ENCODE measurements around the gene CCDC97.

CCDC97 gene

DNA sequence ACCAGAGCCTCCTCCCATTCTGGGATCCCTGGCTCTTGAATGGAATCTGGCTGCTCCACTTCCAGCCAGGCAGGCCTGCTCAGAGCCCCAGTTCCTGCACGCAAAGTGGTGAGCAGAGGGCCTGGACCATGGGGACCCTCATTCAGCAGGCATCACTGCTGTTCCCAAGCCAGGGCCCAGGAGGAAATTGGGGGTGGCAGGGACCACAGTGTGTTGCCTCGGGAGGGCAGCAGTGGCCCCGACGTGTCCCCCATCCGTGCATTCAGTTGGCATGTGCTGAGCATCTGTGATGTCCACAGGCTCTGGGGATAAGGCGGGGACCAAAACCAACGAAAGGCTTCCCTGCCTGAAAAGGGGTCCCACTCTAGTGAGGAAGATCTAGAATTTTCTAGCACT, 11.2 kb downstream of the CCDC97 start:
- H3K9ac ChIP-seq (ENCODE audit: low read depth, low read length): no peak overlapping the region
- peaks cover 38% of the 10 kb centered on the region for H3K4me1 ChIP-seq (ENCODE audit: insufficient read depth, low read length)
- no peaks in the 10 kb centered on the region for H3K9me3 ChIP-seq (ENCODE audit: control insufficient read depth, insufficient read depth, low read length)
- peaks cover 7% of the 10 kb centered on the region for H3K36me3 ChIP-seq (ENCODE audit: insufficient read depth, low read length)

DNA sequence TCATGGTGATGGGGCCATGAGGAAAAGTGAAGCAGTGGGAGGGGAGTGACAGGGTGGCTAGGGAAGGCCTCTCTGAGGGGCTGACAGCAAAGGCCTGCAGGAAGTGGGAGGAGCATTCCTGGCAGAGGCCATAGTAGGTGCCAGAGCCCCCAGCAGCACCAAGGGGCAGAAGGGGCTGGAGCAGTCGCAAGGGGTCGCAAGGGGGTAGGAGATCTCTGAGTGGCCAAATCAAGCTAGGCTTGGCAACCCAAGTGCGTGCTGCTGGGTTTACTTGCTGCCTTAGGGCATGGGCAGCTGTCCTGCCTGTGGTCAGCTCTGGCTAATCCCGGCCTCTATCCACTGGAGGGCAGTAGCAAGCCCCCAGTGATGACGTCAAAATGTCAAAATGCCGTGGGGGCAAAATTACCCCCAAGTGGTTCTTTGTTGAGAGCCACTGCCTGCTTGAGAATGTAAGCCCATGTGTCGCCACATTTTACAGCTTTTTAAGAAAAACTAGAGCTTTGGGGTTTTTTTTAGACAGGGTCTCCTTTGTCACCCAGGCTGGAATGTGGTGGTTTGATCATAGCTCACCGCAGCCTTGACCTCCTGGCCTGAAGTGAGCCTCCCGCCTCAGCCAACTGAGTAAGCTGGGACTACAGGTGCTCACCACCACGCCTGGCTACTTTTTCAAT, 11.8 kb downstream of the CCDC97 start:
- no peaks in the 10 kb centered on the region for H3K9me3 ChIP-seq (ENCODE audit: control insufficient read depth, insufficient read depth, low read length)
- H3K4me1 ChIP-seq (ENCODE audit: insufficient read depth, low read length): peaks cover 41% of the 10 kb centered on the region
- peaks cover 7% of the 10 kb centered on the region for H3K36me3 ChIP-seq (ENCODE audit: insufficient read depth, low read length)
- H3K9ac ChIP-seq (ENCODE audit: low read depth, low read length): no peak overlapping the region

GRCh38 chr19:41322451-41322850, 12.5 kb downstream of the CCDC97 start:
- Histone ChIP-seq H3K4me1 (ENCODE audit: insufficient read depth, low read length) (peaks cover 47% of the 10 kb centered on the region), H3K9ac (ENCODE audit: low read depth, low read length) (no peak overlapping the region), H3K36me3 (ENCODE audit: insufficient read depth, low read length) (no peaks in the 10 kb centered on the region), H3K9me3 (ENCODE audit: control insufficient read depth, insufficient read depth, low read length) (no peaks in the 10 kb centered on the region)

DNA sequence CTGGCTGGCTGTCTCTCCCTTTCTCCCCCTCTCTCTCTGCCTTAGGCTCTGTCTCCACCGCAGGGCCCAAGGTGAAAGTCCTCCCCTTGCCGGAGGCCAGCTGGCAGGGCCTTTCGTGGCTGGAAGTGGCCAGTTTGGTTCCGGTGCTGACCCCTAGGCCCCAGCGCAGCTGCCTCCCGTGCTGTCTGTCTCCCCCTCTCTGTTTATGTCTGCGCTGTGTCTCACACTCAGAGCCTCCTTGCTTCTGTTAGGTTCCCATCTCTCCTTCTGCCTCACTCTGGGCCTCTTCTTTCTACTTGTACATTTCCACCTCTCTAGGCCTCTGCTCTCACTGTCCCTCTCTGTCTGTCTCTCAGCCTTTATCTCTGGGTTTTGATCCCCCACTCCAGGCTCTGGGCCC, 13.1 kb downstream of the CCDC97 start:
- Histone ChIP-seq H3K9me3 (ENCODE audit: control insufficient read depth, insufficient read depth, low read length) (no peaks in the 10 kb centered on the region), H3K4me1 (ENCODE audit: insufficient read depth, low read length) (peaks cover 50% of the 10 kb centered on the region), H3K36me3 (ENCODE audit: insufficient read depth, low read length) (no peaks in the 10 kb centered on the region), H3K9ac (ENCODE audit: low read depth, low read length) (no peak overlapping the region)

DNA sequence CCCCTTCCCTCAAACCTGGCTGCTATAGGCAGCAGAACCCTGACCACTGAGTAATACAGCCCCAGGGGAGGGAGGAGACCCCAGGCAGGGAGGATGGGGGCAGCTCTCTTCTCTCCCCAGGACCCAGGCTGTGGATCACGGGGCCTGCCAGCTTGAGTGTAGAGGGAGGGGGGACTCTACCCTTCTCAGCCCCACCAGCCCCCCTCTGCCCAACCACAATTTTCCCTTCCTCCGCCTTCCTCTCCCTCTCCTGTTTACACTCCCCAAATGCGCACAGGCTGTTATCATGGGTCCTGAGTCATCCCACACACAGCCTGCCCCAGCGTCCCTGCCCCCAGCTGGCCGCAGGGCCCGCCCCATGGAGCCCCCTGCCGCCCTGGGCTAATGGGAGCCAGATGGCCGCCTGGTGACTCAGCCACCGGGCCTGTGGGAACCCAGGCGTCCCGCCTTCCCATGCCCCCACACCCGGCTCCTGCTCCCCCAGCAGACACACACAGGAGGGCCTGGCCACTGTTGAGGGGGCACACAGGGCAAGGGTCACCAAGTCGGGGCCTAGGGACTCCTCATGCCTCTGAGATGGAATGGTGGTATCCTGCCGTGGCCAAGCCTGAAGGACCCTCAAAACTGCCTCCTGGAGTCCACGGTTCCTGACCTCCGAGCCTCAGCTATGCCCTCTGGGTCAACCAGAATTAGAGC, 13.6 kb downstream of the CCDC97 start:
- Histone ChIP-seq H3K36me3 (ENCODE audit: insufficient read depth, low read length) (no peaks in the 10 kb centered on the region), H3K9me3 (ENCODE audit: control insufficient read depth, insufficient read depth, low read length) (no peaks in the 10 kb centered on the region), H3K9ac (ENCODE audit: low read depth, low read length) (no peak overlapping the region), H3K4me1 (ENCODE audit: insufficient read depth, low read length) (peaks cover 55% of the 10 kb centered on the region)

- H3K4me1 ChIP-seq (ENCODE audit: insufficient read depth, low read length): peaks cover 58% of the 10 kb centered on the region
- H3K36me3 ChIP-seq (ENCODE audit: insufficient read depth, low read length): no peaks in the 10 kb centered on the region
- H3K9me3 ChIP-seq (ENCODE audit: control insufficient read depth, insufficient read depth, low read length): no peaks in the 10 kb centered on the region
- H3K9ac ChIP-seq (ENCODE audit: low read depth, low read length): peak overlapping the region; percentile 44
Observed at GRCh38 chr19:41324231-41324702, 14.3 kb downstream of the CCDC97 start.

- peak overlapping the region; percentile 44 for H3K9ac ChIP-seq (ENCODE audit: low read depth, low read length)
- H3K4me1 ChIP-seq (ENCODE audit: insufficient read depth, low read length): peaks cover 58% of the 10 kb centered on the region
- no peaks in the 10 kb centered on the region for H3K9me3 ChIP-seq (ENCODE audit: control insufficient read depth, insufficient read depth, low read length)
- H3K36me3 ChIP-seq (ENCODE audit: insufficient read depth, low read length): no peaks in the 10 kb centered on the region
Observed at GRCh38 chr19:41324921-41325639, 15.1 kb downstream of the CCDC97 start.

DNA sequence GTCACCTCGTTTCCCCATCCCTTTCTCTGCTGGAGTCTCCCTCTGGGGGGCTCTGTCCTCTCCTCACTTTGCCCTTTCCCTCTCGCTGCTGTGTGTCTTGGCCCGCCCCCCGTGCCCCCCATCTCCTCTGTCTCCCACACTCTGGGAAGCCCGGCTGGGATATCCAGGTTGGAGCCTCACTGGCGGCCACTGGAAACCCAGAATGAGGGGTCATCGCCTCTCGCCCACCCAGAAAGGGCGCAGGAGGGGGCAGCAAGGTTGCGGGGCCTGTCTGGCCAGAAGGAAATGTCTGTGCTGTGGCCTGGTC, 15.6 kb downstream of the CCDC97 start:
- Histone ChIP-seq H3K36me3 (ENCODE audit: insufficient read depth, low read length) (no peaks in the 10 kb centered on the region), H3K9me3 (ENCODE audit: control insufficient read depth, insufficient read depth, low read length) (no peaks in the 10 kb centered on the region), H3K9ac (ENCODE audit: low read depth, low read length) (peak overlapping the region; percentile 44; the same call in 1 of the 2 replicates), H3K4me1 (ENCODE audit: insufficient read depth, low read length) (peaks cover 58% of the 10 kb centered on the region)

DNA sequence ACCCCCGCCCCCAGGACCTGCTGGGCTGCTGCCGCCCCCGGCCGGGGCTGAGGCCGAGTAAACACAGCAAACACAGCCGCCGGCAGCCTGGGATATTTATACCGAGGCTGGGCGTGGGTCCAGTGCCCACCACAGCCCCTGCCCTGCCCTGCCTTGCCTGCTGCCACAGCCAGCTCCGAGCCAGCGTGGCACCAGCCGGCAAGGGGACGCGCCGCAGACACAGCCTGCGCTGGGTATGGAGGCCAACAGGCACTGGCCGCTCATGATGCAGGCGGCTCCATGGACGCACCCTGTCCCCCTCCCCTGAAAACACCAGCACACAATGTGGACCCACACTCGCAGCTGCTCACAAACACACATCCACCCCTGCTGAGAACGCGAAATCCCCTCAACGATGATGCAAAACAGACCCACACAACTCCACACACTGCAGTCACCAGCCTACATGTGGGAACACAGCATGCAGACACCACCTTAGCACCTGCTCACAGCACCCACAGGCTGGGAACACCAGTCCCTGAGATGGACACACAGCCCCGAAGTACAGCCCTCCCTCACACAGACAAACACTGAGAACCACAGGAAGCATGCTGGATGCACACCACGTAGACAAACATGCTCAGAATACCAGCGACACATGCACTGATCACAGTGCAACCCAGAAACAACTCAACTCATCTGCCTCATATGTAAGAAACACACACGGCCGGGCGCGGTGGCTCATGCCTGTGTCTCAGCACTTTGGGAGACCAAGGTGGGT, 16.2 kb downstream of the CCDC97 start:
- Histone ChIP-seq H3K9ac (ENCODE audit: low read depth, low read length) (peak overlapping the region; percentile 44; the same call in 1 of the 2 replicates), H3K4me1 (ENCODE audit: insufficient read depth, low read length) (peaks cover 57% of the 10 kb centered on the region), H3K36me3 (ENCODE audit: insufficient read depth, low read length) (no peaks in the 10 kb centered on the region), H3K9me3 (ENCODE audit: control insufficient read depth, insufficient read depth, low read length) (no peaks in the 10 kb centered on the region)

DNA sequence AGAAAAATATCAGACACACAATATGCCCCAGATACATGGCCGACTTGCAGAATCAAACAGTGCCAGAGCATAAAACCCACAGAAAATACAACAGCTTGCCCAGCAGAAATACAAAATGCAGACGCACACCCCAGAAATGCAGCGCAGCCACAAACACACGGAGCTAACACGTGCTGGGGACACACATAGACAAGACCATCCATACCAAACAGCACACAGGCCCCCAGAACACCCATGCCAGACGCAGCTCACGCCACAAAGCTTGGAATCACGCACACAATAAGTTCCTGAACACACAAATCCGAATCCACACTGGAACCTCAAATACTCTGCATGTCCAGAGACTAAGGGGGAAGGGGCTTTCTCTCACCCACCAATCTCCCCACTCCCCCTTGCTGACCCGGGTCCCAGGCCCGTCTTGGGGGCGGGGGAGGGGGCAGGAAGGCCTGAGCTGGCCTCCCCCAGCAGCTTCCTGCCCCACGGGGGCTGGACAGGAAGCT, 17.2 kb downstream of the CCDC97 start:
- no peaks in the 10 kb centered on the region for H3K36me3 ChIP-seq (ENCODE audit: insufficient read depth, low read length)
- peak overlapping the region; percentile 34 for H3K9ac ChIP-seq (ENCODE audit: low read depth, low read length)
- H3K4me1 ChIP-seq (ENCODE audit: insufficient read depth, low read length): peaks cover 47% of the 10 kb centered on the region
- H3K9me3 ChIP-seq (ENCODE audit: control insufficient read depth, insufficient read depth, low read length): no peaks in the 10 kb centered on the region

DNA sequence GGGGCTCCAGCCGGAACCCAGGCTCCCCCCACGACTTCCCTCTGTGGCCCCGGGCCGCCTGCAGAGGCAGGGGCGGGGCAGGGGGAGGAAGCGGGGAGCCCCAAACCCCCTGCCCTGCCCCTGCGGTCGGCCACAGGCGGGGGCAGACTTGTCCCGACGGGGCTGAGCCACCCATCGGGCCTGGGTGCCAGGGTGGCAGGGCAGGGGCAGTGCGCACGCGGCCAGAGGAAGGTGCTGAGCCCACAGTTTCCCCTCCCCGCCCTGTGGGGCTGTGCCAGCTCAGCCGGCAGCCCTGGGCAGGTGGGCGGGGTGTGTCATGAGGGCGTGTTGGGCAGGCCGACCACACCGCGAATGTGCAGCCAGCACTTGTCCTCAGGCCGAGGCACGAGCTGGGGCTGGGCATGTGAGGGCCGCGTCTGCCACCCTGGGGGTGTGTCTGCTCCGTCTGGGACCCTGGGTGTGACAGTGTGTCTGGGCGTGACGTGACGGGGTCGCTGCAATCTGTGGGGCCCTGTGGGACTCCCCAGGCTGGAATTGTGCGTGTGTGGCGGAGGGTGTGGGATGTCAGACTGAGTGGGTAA, 17.7 kb downstream of the CCDC97 start:
- Histone ChIP-seq H3K9ac (ENCODE audit: low read depth, low read length) (peak overlapping the region; percentile 18; the same call in 1 of the 2 replicates), H3K4me1 (ENCODE audit: insufficient read depth, low read length) (peaks cover 42% of the 10 kb centered on the region), H3K36me3 (ENCODE audit: insufficient read depth, low read length) (no peaks in the 10 kb centered on the region), H3K9me3 (ENCODE audit: control insufficient read depth, insufficient read depth, low read length) (no peaks in the 10 kb centered on the region)

DNA sequence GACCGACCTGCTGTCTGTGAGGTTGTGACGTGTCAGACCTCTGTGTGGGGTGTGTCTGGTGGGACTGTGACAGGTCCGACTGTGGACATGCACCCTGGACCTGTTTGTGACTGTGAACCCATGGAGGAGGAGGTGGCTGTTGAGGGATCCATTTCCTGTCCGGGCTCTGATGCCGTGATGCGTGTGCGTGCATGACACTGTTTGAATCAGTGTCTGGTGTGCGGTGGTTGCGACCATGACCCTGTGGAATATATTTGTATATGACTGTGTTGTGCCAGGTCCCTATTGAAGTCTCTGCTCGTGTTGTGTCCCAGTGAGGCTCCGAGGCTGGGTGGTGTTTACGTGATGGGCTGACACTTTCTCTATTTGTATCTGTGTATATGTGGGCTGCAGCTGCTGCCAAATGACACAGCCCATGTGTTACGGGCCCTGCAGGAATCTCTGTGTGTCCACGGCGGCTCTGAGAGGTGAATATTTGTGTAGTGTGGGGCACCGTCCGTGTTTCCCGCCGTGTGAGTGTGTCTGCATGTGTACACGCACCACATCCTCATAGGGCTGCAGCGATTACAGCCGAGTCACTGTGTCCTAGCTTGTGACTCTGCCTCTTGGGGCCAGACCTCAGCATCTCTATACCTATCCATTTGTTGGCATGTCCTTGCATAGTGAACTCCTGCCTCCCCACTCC, 18.3 kb downstream of the CCDC97 start:
- 0 out of 2 replicates have a peak overlapping the region, but pooled peaks have one; percentile 18 for H3K9ac ChIP-seq (ENCODE audit: low read depth, low read length)

GRCh38 chr19:41328842-41329225, 18.9 kb downstream of the CCDC97 start:
- Histone ChIP-seq H3K9ac (ENCODE audit: low read depth, low read length) (no peak overlapping the region), H3K9me3 (ENCODE audit: control insufficient read depth, insufficient read depth, low read length) (no peaks in the 10 kb centered on the region), H3K36me3 (ENCODE audit: insufficient read depth, low read length) (no peaks in the 10 kb centered on the region), H3K4me1 (ENCODE audit: insufficient read depth, low read length) (peaks cover 33% of the 10 kb centered on the region)

More for the DNA sequence above, 18.3 kb downstream of the CCDC97 start:
- H3K9me3 ChIP-seq (ENCODE audit: control insufficient read depth, insufficient read depth, low read length): no peaks in the 10 kb centered on the region
- H3K4me1 ChIP-seq (ENCODE audit: insufficient read depth, low read length): peaks cover 36% of the 10 kb centered on the region
- H3K36me3 ChIP-seq (ENCODE audit: insufficient read depth, low read length): no peaks in the 10 kb centered on the region
